Measurements from ENCODE around the gene FAM98A. TPM values are rescaled to one million over a fixed set of nuclear protein-coding genes. Genes with fewer than 3 reads are reported as not detected.

Gene FAM98A
- polyA plus RNA-seq, 3 donors: 1.9 to 9.6 (median 7.1) TPM

GRCh38 chr2:33586766-33587165 is 12.3 kb downstream of the FAM98A start:
- WGBS (ENCODE audit: insufficient coverage): no CpG with 5 or more reads among the region's 2 CpGs
- no peak overlapping the region for H3K4me3 ChIP-seq (replicated peaks in 1 of 3; ENCODE audit: low read depth in 2 of 3, low read length in 3 of 3)
- no peaks in the 10 kb centered on the region for H3K4me1 ChIP-seq (ENCODE audit: control insufficient read depth in 1 of 2, insufficient read depth in 2 of 2, low read length in 2 of 2)
- Mint-ChIP-seq H3K4me1 (peaks cover 7% of the 10 kb centered on the region), H3K9me3 (no peaks in the 10 kb centered on the region), H3K27ac (no peak overlapping the region), H3K27me3 (ENCODE audit: low read depth in 3 of 3) (no peaks in the 10 kb centered on the region), H3K36me3 (peaks cover 59 to 64% of the 10 kb centered on the region in 2 donors), H3K4me3 (no peak overlapping the region)
- intact Hi-C loops (cut with micrococcal nuclease): loop anchor here in 1 of 2 donors (10.0 kb wide), 1 partner anchor 112 kb away; the partner anchor contains the start of gene RASGRP3
- no peaks in the 10 kb centered on the region for H3K79me2 ChIP-seq (ENCODE audit: insufficient read depth, low read length)
- no peaks in the 10 kb centered on the region for H4K20me1 ChIP-seq (ENCODE audit: insufficient read depth, low read length)
- no peak overlapping the region for H3K27ac ChIP-seq (ENCODE audit: low read depth in 1 of 2, low read length in 2 of 2)
- no peak overlapping the region for H3K9ac ChIP-seq (ENCODE audit: insufficient read depth, low read length, poor library complexity, severe bottlenecking)
- no peaks in the 10 kb centered on the region for H3K9me3 ChIP-seq (replicated peaks in 1 of 2; ENCODE audit: control insufficient read depth in 1 of 2, insufficient read depth in 1 of 2, low read length in 2 of 2)
- no peak for DNase-seq
- H3K27me3 ChIP-seq (ENCODE audit: control insufficient read depth in 2 of 2, insufficient read depth in 2 of 2, low read length in 2 of 2): no peaks in the 10 kb centered on the region
- no peak overlapping the region for H3K4me2 ChIP-seq (replicated peaks; ENCODE audit: extremely low read depth, low read length, poor library complexity, severe bottlenecking)
- H2AFZ ChIP-seq (ENCODE audit: insufficient read depth, low read depth, low read length, poor library complexity, severe bottlenecking): no peak overlapping the region
- peaks cover 74 to 89% of the 10 kb centered on the region in 2 donors for H3K36me3 ChIP-seq (replicated peaks in 1 of 2; ENCODE audit: control insufficient read depth in 1 of 2, insufficient read depth in 2 of 2, low read length in 2 of 2)
- TF ChIP-seq, protein P1, sequence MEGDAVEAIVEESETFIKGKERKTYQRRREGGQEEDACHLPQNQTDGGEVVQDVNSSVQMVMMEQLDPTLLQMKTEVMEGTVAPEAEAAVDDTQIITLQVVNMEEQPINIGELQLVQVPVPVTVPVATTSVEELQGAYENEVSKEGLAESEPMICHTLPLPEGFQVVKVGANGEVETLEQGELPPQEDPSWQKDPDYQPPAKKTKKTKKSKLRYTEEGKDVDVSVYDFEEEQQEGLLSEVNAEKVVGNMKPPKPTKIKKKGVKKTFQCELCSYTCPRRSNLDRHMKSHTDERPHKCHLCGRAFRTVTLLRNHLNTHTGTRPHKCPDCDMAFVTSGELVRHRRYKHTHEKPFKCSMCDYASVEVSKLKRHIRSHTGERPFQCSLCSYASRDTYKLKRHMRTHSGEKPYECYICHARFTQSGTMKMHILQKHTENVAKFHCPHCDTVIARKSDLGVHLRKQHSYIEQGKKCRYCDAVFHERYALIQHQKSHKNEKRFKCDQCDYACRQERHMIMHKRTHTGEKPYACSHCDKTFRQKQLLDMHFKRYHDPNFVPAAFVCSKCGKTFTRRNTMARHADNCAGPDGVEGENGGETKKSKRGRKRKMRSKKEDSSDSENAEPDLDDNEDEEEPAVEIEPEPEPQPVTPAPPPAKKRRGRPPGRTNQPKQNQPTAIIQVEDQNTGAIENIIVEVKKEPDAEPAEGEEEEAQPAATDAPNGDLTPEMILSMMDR (IDR thresholded peaks at IDR 0.05): no peak

- Mint-ChIP-seq H3K27me3 (ENCODE audit: low read depth in 3 of 3) (no peaks in the 10 kb centered on the region), H3K27ac (no peak overlapping the region), H3K4me1 (peaks cover 7% of the 10 kb centered on the region), H3K4me3 (no peak overlapping the region), H3K36me3 (peaks cover 41 to 42% of the 10 kb centered on the region in 2 donors), H3K9me3 (no peaks in the 10 kb centered on the region)
- no peaks in the 10 kb centered on the region for H3K4me1 ChIP-seq (ENCODE audit: control insufficient read depth in 1 of 2, insufficient read depth in 2 of 2, low read length in 2 of 2)
- no peak overlapping the region for H3K4me2 ChIP-seq (replicated peaks; ENCODE audit: extremely low read depth, low read length, poor library complexity, severe bottlenecking)
- no peak overlapping the region for H3K4me3 ChIP-seq (replicated peaks in 1 of 3; ENCODE audit: low read depth in 2 of 3, low read length in 3 of 3)
- H3K36me3 ChIP-seq (replicated peaks in 1 of 2; ENCODE audit: control insufficient read depth in 1 of 2, insufficient read depth in 2 of 2, low read length in 2 of 2): peaks cover 45 to 55% of the 10 kb centered on the region in 2 donors
- no peaks in the 10 kb centered on the region for H3K27me3 ChIP-seq (ENCODE audit: control insufficient read depth in 2 of 2, insufficient read depth in 2 of 2, low read length in 2 of 2)
- H2AFZ ChIP-seq (ENCODE audit: insufficient read depth, low read depth, low read length, poor library complexity, severe bottlenecking): no peak overlapping the region
- TF ChIP-seq, protein P1 (IDR thresholded peaks at IDR 0.05): peak; percentile 93
- no peak overlapping the region for H3K9ac ChIP-seq (ENCODE audit: insufficient read depth, low read length, poor library complexity, severe bottlenecking)
- H4K20me1 ChIP-seq (ENCODE audit: insufficient read depth, low read length): no peaks in the 10 kb centered on the region
- DNase-seq: peak; percentile 29 to 58 (median 56)
- no peaks in the 10 kb centered on the region for H3K79me2 ChIP-seq (ENCODE audit: insufficient read depth, low read length)
- intact Hi-C loops (cut with micrococcal nuclease): loop anchor here (5.0 to 10.0 kb wide), 2 partner anchors 106 to 109 kb away; partner anchors contain the start of gene RASGRP3 (in 2 of the 2)
- 20% methylated on average over 1 of the region's 2 CpGs for WGBS (ENCODE audit: insufficient coverage)
- H3K9me3 ChIP-seq (replicated peaks in 1 of 2; ENCODE audit: control insufficient read depth in 1 of 2, insufficient read depth in 1 of 2, low read length in 2 of 2): no peaks in the 10 kb centered on the region
- H3K27ac ChIP-seq (ENCODE audit: low read depth in 1 of 2, low read length in 2 of 2): no peak overlapping the region
Measured at GRCh38 chr2:33583194-33583938, 15.7 kb downstream of the FAM98A start.
